ENCODE measurements around the gene LLGL1.

- no peak for TF ChIP-seq CTCF (conservative IDR thresholded peaks at IDR 0.05; ENCODE audit: low read length)
- TF ChIP-seq EZH2phosphoT487 (IDR thresholded peaks at IDR 0.05; ENCODE audit: borderline replicate concordance): no peak
These were observed 35.1 kb downstream of the LLGL1 start, which contains the start of gene MIEF2 for GRCh38 chr17:18260332-18261145.

Data from Loucy (cell line).